IPS DF 6.9 (cell line): ENCODE measurements around the gene C22orf23.

ENCODE experiments used
- DNase-seq: peaks from one replicate; pipeline ENCODE4 v3.0.0-alpha.2; 2013; ENCODE audit warnings: low read depth, low spot score
- H3K27ac ChIP-seq: one replicate; pipeline ENCODE4 v1.5.1; 2013; ENCODE audit warnings: low read length, control low read depth
- H3K27me3 ChIP-seq: 2 replicates; pipeline ENCODE4 v1.6.1; 2013; ENCODE audit warnings: mild to moderate bottlenecking, low read length; ENCODE audit not compliant: control insufficient read depth, insufficient read depth
- H3K36me3 ChIP-seq: 2 replicates; pipeline ENCODE4 v1.6.1; 2013; ENCODE audit warnings: low read length; ENCODE audit not compliant: control insufficient read depth, insufficient read depth
- H3K4me1 ChIP-seq: 2 replicates; pipeline ENCODE4 v1.6.1; 2013; ENCODE audit warnings: low read length; ENCODE audit not compliant: control insufficient read depth, insufficient read depth
- H3K4me3 ChIP-seq: 2 replicates; pipeline ENCODE4 v1.5.1; 2013; ENCODE audit warnings: mild to moderate bottlenecking, low read length
- H3K9me3 ChIP-seq: 2 replicates; pipeline ENCODE4 v1.6.1; 2013; ENCODE audit warnings: low read length, inconsistent platforms; ENCODE audit not compliant: control insufficient read depth, insufficient read depth
- WGBS: extraction: QIAGEN DNeasy Blood & Tissue Kit; methylation state at CpG from one replicate; pipeline ENCODE4 v1.1.7; 2013; ENCODE audit warnings: mixed read lengths, missing lambda C conversion rate; ENCODE audit not compliant: insufficient read length, insufficient coverage; 5-methylcytosine and 5-hydroxymethylcytosine counted together

C22orf23 gene

GRCh38 chr22:37926358-37926757 lies 27.0 kb downstream of the C22orf23 start:
- no CpG with 5 or more reads among the region's 7 CpGs for WGBS
- H3K4me3 ChIP-seq, result no peak overlapping the region
- H3K27ac ChIP-seq, result no peak overlapping the region
- H3K9me3 ChIP-seq, result no peaks in the 10 kb centered on the region
- no peaks in the 10 kb centered on the region for H3K4me1 ChIP-seq
- no peak for DNase-seq
- peaks cover 9% of the 10 kb centered on the region for H3K36me3 ChIP-seq
- no peaks in the 10 kb centered on the region for H3K27me3 ChIP-seq

- no peak overlapping the region for H3K4me3 ChIP-seq
- H3K27me3 ChIP-seq, result no peaks in the 10 kb centered on the region
- no peak for DNase-seq
- H3K27ac ChIP-seq, result no peak overlapping the region
- H3K36me3 ChIP-seq, result peaks cover 9% of the 10 kb centered on the region
- no peaks in the 10 kb centered on the region for H3K4me1 ChIP-seq
- no CpG with 5 or more reads among the region's 15 CpGs for WGBS
- no peaks in the 10 kb centered on the region for H3K9me3 ChIP-seq
Measured at GRCh38 chr22:37925767-37926166, 27.6 kb downstream of the C22orf23 start.

- Histone ChIP-seq H3K27me3 (no peaks in the 10 kb centered on the region), H3K27ac (no peak overlapping the region)
- WGBS, result no CpG with 5 or more reads among the region's 3 CpGs
Measured at GRCh38 chr22:37925330-37925729, 28.1 kb downstream of the C22orf23 start.

GRCh38 chr22:37924386-37925065 lies 28.9 kb downstream of the C22orf23 start:
- no peak overlapping the region for H3K27ac ChIP-seq
- no peak for DNase-seq
- H3K4me1 ChIP-seq, result no peaks in the 10 kb centered on the region
- H3K9me3 ChIP-seq, result no peaks in the 10 kb centered on the region
- H3K36me3 ChIP-seq, result peaks cover 9% of the 10 kb centered on the region
- no peaks in the 10 kb centered on the region for H3K27me3 ChIP-seq
- no peak overlapping the region for H3K4me3 ChIP-seq
- no CpG with 5 or more reads among the region's 18 CpGs for WGBS

More at GRCh38 chr22:37925330-37925729, 28.1 kb downstream of the C22orf23 start:
- Histone ChIP-seq H3K9me3 (no peaks in the 10 kb centered on the region), H3K4me1 (no peaks in the 10 kb centered on the region), H3K36me3 (peaks cover 9% of the 10 kb centered on the region), H3K4me3 (no peak overlapping the region)
- no peak for DNase-seq

- H3K27me3 ChIP-seq, result no peaks in the 10 kb centered on the region
- peaks cover 11% of the 10 kb centered on the region for H3K36me3 ChIP-seq
- no peak overlapping the region for H3K4me3 ChIP-seq
- no peaks in the 10 kb centered on the region for H3K9me3 ChIP-seq
- H3K4me1 ChIP-seq, result no peaks in the 10 kb centered on the region
- no peak for DNase-seq
- WGBS, result no CpG with 5 or more reads among the region's 4 CpGs
- H3K27ac ChIP-seq, result no peak overlapping the region
Measured at GRCh38 chr22:37923927-37924326, 29.5 kb downstream of the C22orf23 start.

- Histone ChIP-seq H3K4me1 (no peaks in the 10 kb centered on the region), H3K36me3 (peaks cover 14% of the 10 kb centered on the region), H3K27ac (no peak overlapping the region), H3K27me3 (no peaks in the 10 kb centered on the region), H3K4me3 (no peak overlapping the region), H3K9me3 (no peaks in the 10 kb centered on the region)
- DNase-seq, result no peak
- WGBS, result no CpG with 5 or more reads among the region's 11 CpGs
Measured at GRCh38 chr22:37922191-37922590, 31.2 kb downstream of the C22orf23 start.

GRCh38 chr22:37920126-37920525 lies 33.3 kb downstream of the C22orf23 start:
- no peaks in the 10 kb centered on the region for H3K9me3 ChIP-seq
- H3K27me3 ChIP-seq, result no peaks in the 10 kb centered on the region
- H3K27ac ChIP-seq, result no peak overlapping the region
- H3K36me3 ChIP-seq, result peaks cover 12% of the 10 kb centered on the region
- DNase-seq, result no peak
- no peak overlapping the region for H3K4me3 ChIP-seq
- no CpG with 5 or more reads among the region's 5 CpGs for WGBS
- H3K4me1 ChIP-seq, result no peaks in the 10 kb centered on the region

GRCh38 chr22:37918580-37919270 lies 34.7 kb downstream of the C22orf23 start:
- no peak for DNase-seq
- no peak overlapping the region for H3K27ac ChIP-seq
- H3K4me3 ChIP-seq, result no peak overlapping the region; the same call in 1 of the 2 replicates
- H3K27me3 ChIP-seq, result no peaks in the 10 kb centered on the region
- no peaks in the 10 kb centered on the region for H3K9me3 ChIP-seq
- no peaks in the 10 kb centered on the region for H3K4me1 ChIP-seq
- H3K36me3 ChIP-seq, result peaks cover 12% of the 10 kb centered on the region
- no CpG with 5 or more reads among the region's 25 CpGs for WGBS

GRCh38 chr22:37917874-37918548 lies 35.4 kb downstream of the C22orf23 start:
- no CpG with 5 or more reads among the region's 4 CpGs for WGBS
- DNase-seq, result no peak
- Histone ChIP-seq H3K9me3 (no peaks in the 10 kb centered on the region), H3K27me3 (no peaks in the 10 kb centered on the region), H3K36me3 (peaks cover 12% of the 10 kb centered on the region), H3K4me1 (no peaks in the 10 kb centered on the region), H3K4me3 (no peak overlapping the region), H3K27ac (no peak overlapping the region)

DNA sequence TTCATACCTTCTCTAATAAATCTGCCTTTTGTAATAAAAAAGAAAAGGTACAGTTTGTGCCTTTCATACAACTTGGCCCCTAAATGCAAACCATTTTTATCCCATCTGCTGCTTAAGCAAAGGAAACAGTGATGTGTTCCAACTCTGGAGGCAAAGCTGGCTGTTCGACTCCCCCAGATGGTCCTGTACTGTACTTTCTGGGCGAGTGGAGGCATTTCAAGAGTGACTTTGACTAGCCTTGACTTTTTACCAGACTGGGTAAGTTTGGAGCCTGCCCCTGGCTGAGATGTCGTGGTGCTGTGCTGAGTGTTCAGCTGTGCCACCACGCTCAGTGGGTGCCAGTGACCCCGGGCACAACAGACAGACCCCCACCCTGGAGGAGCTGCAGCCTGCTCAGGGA lies 37.1 kb downstream of the C22orf23 start:
- no CpG with 5 or more reads among the region's 5 CpGs for WGBS
- Histone ChIP-seq H3K27ac (no peak overlapping the region), H3K27me3 (no peaks in the 10 kb centered on the region), H3K36me3 (peaks cover 12% of the 10 kb centered on the region), H3K9me3 (no peaks in the 10 kb centered on the region), H3K4me3 (no peak overlapping the region), H3K4me1 (peaks cover 2% of the 10 kb centered on the region; the same call in 1 of the 2 replicates)
- no peak for DNase-seq
